Brain microvascular endothelial cell (primary cell): ENCODE data around the gene EPPIN.

Experiments
- DNase-seq: peaks from one replicate; pipeline ENCODE4 v3.0.0-alpha.2; 2020
- H3K27ac ChIP-seq: fragments of 250-450 bp; sonication (Bioruptor Pico); 2 replicates; pipeline ENCODE4 v1.5.1; 2020; ENCODE audit warnings: mild to moderate bottlenecking, moderate library complexity
- H3K27me3 ChIP-seq: fragments of 250-450 bp; sonication (Bioruptor Pico); replicated peaks from 2 replicates; pipeline ENCODE4 v1.5.1; 2020; ENCODE audit warnings: mild to moderate bottlenecking
- H3K36me3 ChIP-seq: fragments of 250-450 bp; sonication (Bioruptor Pico); replicated peaks from 2 replicates; pipeline ENCODE4 v1.5.1; 2020; ENCODE audit warnings: mild to moderate bottlenecking
- H3K4me3 ChIP-seq: 2 replicates; pipeline ENCODE4 v1.5.1; 2011; ENCODE audit warnings: low read depth, mild to moderate bottlenecking, control low read depth, low read length, moderate library complexity
- CTCF ChIP-seq: IDR thresholded peaks from 2 replicates; pipeline ENCODE4 v1.5.1; 2011; ENCODE audit warnings: low read depth, mild to moderate bottlenecking, moderate library complexity, low read length, control low read depth, inconsistent platforms; ENCODE audit errors: missing control alignments
- in situ Hi-C: cut with HindIII; loops from 2 replicates; pipeline ENCODE4 v1.10.0; 2017; ENCODE audit warnings: low sequenced_read_pairs, low pct_ligation_motif_present

EPPIN gene

GRCh38 chr20:45545351-45545750 lies 1.9 kb downstream of the EPPIN start:
- in situ Hi-C loops = no loop called here
- H3K4me3 ChIP-seq = no peak overlapping the region
- TF ChIP-seq CTCF = no peak
- no peak for DNase-seq
- H3K27me3 ChIP-seq = no peaks in the 10 kb centered on the region
- H3K36me3 ChIP-seq = no peaks in the 10 kb centered on the region
- H3K27ac ChIP-seq = no peak overlapping the region

- no peak for DNase-seq
- no peaks in the 10 kb centered on the region for H3K36me3 ChIP-seq
- in situ Hi-C loops = no loop called here
- no peaks in the 10 kb centered on the region for H3K27me3 ChIP-seq
- no peak for TF ChIP-seq CTCF
- H3K27ac ChIP-seq = no peak within 1 kb of the TSS
- no peak within 1 kb of the TSS for H3K4me3 ChIP-seq
Observed at GRCh38 chr20:45539382-45539781, 7.8 kb downstream of the EPPIN start, which contains the start of gene WFDC6. Gene WFDC6 (minus strand): TSS chr20:45539482. CDS start chr20:45539407, 75 bp downstream.

GRCh38 chr20:45538209-45538799 lies 8.9 kb downstream of the EPPIN start:
- Histone ChIP-seq H3K27me3 (no peaks in the 10 kb centered on the region), H3K27ac (no peak overlapping the region), H3K4me3 (no peak overlapping the region), H3K36me3 (no peaks in the 10 kb centered on the region)
- no peak for TF ChIP-seq CTCF
- no peak for DNase-seq
- in situ Hi-C loops = no loop called here

- Histone ChIP-seq H3K27ac (no peak overlapping the region), H3K4me3 (no peak overlapping the region), H3K36me3 (no peaks in the 10 kb centered on the region), H3K27me3 (no peaks in the 10 kb centered on the region)
- TF ChIP-seq CTCF = no peak
- DNase-seq = no peak
- in situ Hi-C loops = no loop called here
Observed at GRCh38 chr20:45527294-45527693, 19.9 kb downstream of the EPPIN start.

GRCh38 chr20:45523821-45524220 lies 23.4 kb downstream of the EPPIN start:
- Histone ChIP-seq H3K27ac (no peak overlapping the region), H3K36me3 (no peaks in the 10 kb centered on the region), H3K4me3 (no peak overlapping the region), H3K27me3 (no peaks in the 10 kb centered on the region)
- no peak for DNase-seq
- in situ Hi-C loops = no loop called here
- TF ChIP-seq CTCF = no peak

- no peak for DNase-seq
- Histone ChIP-seq H3K36me3 (no peaks in the 10 kb centered on the region), H3K4me3 (no peak overlapping the region), H3K27me3 (no peaks in the 10 kb centered on the region), H3K27ac (no peak overlapping the region)
- in situ Hi-C loops = no loop called here
- TF ChIP-seq CTCF = no peak
Observed at GRCh38 chr20:45518282-45518681, 28.9 kb downstream of the EPPIN start.
